IMR-90 (cell line): ENCODE data around the gene SEBOX.

Experiments used
- BHLHE40 ChIP-seq: fragments of 150-350 bp; IDR thresholded peaks from 2 replicates; pipeline ENCODE4 v1.6.1; 2016; ENCODE audit warnings: mild to moderate bottlenecking, low read depth, low read length
- CEBPB ChIP-seq: IDR thresholded peaks from 2 replicates; pipeline ENCODE4 v1.6.1; 2012; ENCODE audit warnings: low read depth, low read length, improper control_type of control experiment
- CHD1 ChIP-seq: IDR thresholded peaks from 2 replicates; pipeline ENCODE4 v1.6.1; 2012; ENCODE audit warnings: low read depth, low read length, improper control_type of control experiment
- FOS ChIP-seq: fragments of 150-350 bp; IDR thresholded peaks from 2 replicates; pipeline ENCODE4 v1.6.1; 2016; ENCODE audit warnings: low read depth, low read length
- MAFK ChIP-seq: IDR thresholded peaks from 2 replicates; pipeline ENCODE4 v1.6.1; 2012; ENCODE audit warnings: low read depth, low read length, improper control_type of control experiment
- MAZ ChIP-seq: IDR thresholded peaks from 2 replicates; pipeline ENCODE4 v1.6.1; 2012; ENCODE audit warnings: low read depth, mild to moderate bottlenecking, low read length, improper control_type of control experiment, moderate library complexity, borderline replicate concordance
- POLR2A ChIP-seq: IDR thresholded peaks from 2 replicates; pipeline ENCODE4 v1.6.1; 2012; ENCODE audit warnings: mild to moderate bottlenecking, low read depth, low read length
- RAD21 ChIP-seq: IDR thresholded peaks from 2 replicates; pipeline ENCODE4 v1.6.1; 2012; ENCODE audit warnings: low read length, improper control_type of control experiment
- RCOR1 ChIP-seq: IDR thresholded peaks from 2 replicates; pipeline ENCODE4 v1.6.1; 2012; ENCODE audit warnings: mild to moderate bottlenecking, low read length, improper control_type of control experiment; ENCODE audit not compliant: insufficient replicate concordance
- RFX5 ChIP-seq: IDR thresholded peaks from 2 replicates; pipeline ENCODE4 v1.8.0; 2012; ENCODE audit warnings: low read depth, mild to moderate bottlenecking, low read length, moderate library complexity
- SMC3 ChIP-seq: fragments of 150-350 bp; IDR thresholded peaks from 2 replicates; pipeline ENCODE4 v1.6.1; 2016; ENCODE audit warnings: low read depth, mild to moderate bottlenecking, antibody characterized with exemption, low read length, moderate library complexity
- TF ChIP-seq, protein P1 (sequence below): fragments of 150-350 bp; IDR thresholded peaks from 2 replicates; pipeline ENCODE4 v1.6.1; 2017; ENCODE audit warnings: mild to moderate bottlenecking, antibody characterized with exemption, low read length, low read depth
- TF ChIP-seq, protein P2 (sequence below): conservative IDR thresholded peaks from 2 replicates; pipeline ENCODE4 v1.5.1; 2012; ENCODE audit warnings: mild to moderate bottlenecking, low read depth, low read length, improper control_type of control experiment
- TF ChIP-seq, protein P3 (sequence below): fragments of 150-350 bp; IDR thresholded peaks from 2 replicates; pipeline ENCODE4 v1.6.1; 2016; ENCODE audit warnings: low read depth, mild to moderate bottlenecking, low read length, moderate library complexity, borderline replicate concordance

DNA sequence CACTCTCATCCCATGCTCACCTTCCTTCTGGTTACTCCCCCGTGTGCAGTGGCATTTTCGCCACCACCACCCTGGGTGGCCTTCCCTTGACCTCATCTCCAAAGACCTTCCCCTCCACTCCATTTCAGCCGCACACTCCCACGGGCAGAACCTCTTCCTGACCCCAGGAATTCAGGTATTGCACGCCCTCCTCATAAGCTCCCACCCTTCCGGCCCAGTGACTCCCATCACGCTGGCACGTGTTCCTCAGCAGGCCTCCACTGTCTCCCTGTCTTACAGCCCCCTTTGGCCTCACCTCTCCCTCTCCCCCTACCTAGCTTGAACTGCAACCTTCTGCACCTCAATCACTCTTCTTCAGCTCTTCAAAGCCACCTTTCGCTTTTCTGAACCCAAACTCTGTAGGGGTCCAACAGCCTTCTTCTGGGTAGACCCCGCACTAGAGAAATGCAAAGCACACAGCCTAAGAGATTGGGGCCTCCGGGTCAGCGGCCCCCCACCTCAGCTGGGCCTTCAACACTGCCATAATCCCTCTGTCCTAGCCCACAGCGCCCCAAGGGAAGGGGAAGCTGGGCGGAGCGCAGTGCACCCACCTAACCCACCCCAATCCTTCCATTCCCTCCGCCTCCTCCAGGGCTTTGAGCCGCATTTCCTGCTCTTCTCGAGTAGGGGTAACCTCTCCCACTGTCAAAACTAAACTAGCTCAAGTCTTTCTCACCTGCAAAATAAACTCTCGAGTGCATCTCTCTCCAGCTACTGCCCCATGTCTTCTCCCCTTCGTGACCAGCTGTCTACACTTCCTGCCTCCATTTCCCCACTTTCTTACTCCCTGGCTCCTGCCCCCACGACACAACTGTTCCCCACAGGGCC is 47.7 kb downstream of the SEBOX start:
- TF ChIP-seq, protein P1, sequence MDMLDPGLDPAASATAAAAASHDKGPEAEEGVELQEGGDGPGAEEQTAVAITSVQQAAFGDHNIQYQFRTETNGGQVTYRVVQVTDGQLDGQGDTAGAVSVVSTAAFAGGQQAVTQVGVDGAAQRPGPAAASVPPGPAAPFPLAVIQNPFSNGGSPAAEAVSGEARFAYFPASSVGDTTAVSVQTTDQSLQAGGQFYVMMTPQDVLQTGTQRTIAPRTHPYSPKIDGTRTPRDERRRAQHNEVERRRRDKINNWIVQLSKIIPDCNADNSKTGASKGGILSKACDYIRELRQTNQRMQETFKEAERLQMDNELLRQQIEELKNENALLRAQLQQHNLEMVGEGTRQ = no peak
- TF ChIP-seq FOS (no peak), RFX5 (no peak), MAFK (no peak), POLR2A (no peak), RCOR1 (no peak), MAZ (no peak), SMC3 (no peak), RAD21 (no peak), CHD1 (no peak), CEBPB (no peak), BHLHE40 (no peak)
- TF ChIP-seq, protein P2, sequence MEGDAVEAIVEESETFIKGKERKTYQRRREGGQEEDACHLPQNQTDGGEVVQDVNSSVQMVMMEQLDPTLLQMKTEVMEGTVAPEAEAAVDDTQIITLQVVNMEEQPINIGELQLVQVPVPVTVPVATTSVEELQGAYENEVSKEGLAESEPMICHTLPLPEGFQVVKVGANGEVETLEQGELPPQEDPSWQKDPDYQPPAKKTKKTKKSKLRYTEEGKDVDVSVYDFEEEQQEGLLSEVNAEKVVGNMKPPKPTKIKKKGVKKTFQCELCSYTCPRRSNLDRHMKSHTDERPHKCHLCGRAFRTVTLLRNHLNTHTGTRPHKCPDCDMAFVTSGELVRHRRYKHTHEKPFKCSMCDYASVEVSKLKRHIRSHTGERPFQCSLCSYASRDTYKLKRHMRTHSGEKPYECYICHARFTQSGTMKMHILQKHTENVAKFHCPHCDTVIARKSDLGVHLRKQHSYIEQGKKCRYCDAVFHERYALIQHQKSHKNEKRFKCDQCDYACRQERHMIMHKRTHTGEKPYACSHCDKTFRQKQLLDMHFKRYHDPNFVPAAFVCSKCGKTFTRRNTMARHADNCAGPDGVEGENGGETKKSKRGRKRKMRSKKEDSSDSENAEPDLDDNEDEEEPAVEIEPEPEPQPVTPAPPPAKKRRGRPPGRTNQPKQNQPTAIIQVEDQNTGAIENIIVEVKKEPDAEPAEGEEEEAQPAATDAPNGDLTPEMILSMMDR = no peak
- TF ChIP-seq, protein P3, sequence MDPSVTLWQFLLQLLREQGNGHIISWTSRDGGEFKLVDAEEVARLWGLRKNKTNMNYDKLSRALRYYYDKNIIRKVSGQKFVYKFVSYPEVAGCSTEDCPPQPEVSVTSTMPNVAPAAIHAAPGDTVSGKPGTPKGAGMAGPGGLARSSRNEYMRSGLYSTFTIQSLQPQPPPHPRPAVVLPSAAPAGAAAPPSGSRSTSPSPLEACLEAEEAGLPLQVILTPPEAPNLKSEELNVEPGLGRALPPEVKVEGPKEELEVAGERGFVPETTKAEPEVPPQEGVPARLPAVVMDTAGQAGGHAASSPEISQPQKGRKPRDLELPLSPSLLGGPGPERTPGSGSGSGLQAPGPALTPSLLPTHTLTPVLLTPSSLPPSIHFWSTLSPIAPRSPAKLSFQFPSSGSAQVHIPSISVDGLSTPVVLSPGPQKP = no peak
